Suppressor macrophage (primary cell): ENCODE data around the gene CDK10.
"Not testable (repeated sequence)": the region's sequence is repeated elsewhere in the genome, so short reads cannot be mapped to it uniquely, and the experiment has no call there.

ENCODE experiments used
- DNase-seq, 4 experiments: peaks; one replicate each; pipeline ENCODE4 v3.0.0-alpha.2; 2020 to 2022

CDK10 gene

DNA sequence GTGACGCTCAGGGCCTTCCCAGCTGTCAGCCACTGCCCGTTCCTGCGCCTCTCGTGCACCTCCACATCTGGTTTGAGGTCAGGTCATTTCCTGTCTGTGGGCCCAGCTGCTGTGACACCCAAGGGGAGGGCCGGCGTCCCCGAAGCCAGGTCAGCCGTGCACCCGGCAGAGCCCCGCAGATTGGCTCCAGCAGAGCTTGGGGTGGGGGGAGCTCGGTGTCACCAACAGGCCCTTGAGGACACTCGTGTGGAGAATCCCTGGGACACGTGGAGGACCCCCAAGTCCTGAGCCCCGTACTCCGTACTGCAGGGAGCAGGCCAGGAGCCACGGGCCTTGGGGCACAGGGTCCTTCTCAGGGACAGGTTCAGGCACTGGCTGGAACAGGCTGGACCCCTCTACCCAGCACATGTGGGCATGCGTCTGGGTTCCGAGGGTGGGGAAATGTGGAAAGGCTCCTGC, 10.2 kb downstream of the CDK10 start:
- peak in 1 of 4 experiments; percentile 2 for DNase-seq

DNA sequence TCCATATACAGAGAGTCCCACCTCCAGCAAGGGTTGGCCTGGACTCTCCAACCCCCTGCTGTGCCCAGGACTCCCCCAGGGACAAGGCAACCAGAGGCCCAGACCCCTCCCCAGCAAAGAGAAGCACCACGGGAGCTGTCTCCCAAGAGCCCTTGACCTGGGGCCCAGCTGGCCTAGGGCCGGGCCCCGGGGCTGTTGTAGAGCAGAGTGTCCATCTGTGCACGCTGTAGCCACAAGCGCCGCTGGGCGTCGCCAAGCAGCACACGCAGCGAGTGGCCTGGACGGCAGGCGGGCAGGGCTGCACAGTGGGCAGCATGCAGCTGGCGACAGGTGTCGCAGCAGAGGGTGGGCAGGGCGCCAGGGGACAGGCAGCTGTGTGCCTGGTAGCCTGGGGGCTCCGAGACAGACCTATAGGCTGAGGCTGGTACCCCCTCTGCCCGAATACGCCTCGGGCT, 10.7 kb downstream of the CDK10 start:
- peak in 1 of 4 experiments; percentile 2 for DNase-seq

DNA sequence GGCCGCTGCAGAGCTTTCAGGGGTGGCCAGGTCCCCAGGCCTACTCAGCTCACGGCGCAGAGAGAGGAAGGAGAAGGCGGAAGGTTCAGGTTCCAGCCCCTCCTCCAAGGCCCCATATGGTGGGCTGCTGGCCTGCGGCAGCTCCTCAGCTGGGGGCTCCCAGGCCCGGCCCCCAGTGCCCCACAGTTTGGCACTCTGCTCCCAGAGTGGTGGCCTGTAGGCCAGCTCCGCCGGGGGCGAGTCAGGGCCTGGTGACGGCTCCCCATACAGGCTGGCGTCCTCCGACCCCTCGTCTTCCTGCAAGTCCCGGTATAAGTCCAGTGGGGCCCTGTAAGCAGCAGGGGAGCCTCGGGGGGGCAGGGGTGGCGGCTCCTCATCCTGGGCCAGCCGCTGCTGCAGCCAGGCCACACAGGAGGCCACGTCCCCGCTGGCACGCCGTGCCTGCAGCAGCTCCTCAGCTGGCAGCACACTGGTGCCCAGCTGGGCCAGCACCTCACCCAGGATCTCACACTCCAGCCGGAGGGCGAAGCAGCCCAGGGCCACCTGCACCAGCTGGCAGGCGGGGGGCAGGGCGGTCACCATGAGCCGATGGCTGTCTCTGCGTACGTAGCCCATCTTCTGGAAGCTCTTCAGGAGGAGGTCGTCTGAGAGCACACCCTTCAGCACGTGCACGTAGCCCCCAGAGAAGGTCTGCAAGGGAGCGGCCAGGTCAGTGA, 11.3 kb downstream of the CDK10 start:
- peak in 1 of 4 experiments; percentile 1 for DNase-seq

- not testable (repeated sequence) for DNase-seq
Measured at GRCh38 chr16:89698717-89699116, 12.2 kb downstream of the CDK10 start.

- DNase-seq, result not testable (repeated sequence)
Measured at GRCh38 chr16:89699629-89700099, 13.2 kb downstream of the CDK10 start.

DNA sequence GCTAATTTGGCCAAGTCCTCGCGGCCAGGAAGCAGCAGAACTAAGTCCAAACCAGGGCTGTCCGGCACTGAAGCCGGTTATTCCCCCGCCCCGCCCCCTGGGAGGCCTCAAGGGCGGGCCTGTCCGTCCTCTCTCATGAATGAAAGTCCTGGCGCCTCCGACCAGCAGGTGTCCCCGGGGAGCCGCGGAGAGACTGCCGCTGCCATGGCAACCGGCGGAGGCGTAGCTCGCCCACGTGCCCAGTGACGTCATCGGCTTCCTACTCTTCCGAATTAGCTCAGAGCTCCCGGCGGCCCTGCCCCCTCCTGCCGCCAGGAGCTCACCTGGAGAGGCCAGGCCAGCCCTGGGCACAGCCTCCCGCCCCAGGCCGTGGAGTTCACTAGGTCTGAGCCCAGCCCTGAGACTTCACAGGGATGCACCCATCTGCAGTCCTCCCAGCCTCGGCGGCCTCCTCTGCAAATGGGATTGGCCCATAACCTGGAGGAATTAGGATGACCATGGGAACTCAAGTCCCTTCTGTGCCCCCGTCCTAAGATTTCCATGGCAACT, 13.7 kb downstream of the CDK10 start:
- peak; percentile 99 to 100 (median 100) for DNase-seq

- DNase-seq, result peak in 3 of 4 experiments; percentile 45 to 70 (median 47)
Measured at GRCh38 chr16:89700649-89701424, 14.3 kb downstream of the CDK10 start.

GRCh38 chr16:89701425-89702406, 15.2 kb downstream of the CDK10 start, which contains the start of gene SPATA2L:
TSS of gene SPATA2L (minus strand) at chr16:89701705. CDS start at chr16:89701232, 473 bp downstream.
- peak; percentile 93 to 97 (median 96) for DNase-seq

- peak in 1 of 4 experiments; percentile 3 for DNase-seq
Measured at GRCh38 chr16:89704281-89704680, 17.8 kb downstream of the CDK10 start.

DNA sequence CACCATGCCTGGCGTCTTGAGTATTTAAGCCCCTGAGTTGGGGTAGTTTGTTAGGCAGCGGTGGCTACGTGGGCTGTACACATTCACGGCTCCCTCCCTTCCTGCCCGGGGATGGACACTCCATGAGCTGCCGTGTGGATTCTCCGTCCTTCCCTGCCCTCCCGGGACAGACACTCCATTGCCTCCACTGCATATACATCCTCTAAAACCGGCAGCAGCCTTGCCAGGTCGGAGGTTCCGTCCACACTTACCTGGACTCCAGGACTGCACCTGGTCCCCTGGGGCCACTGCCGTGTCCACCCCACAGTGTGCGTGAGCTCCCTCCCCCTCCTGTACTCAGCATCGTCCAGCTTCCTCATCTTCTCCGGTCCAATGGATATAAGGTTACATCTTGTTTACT, 18.5 kb downstream of the CDK10 start:
- no peak for DNase-seq

GRCh38 chr16:89706518-89707260, 20.2 kb downstream of the CDK10 start:
- no peak for DNase-seq

- DNase-seq, result no peak
Measured at GRCh38 chr16:89707695-89708094, 21.2 kb downstream of the CDK10 start.

DNA sequence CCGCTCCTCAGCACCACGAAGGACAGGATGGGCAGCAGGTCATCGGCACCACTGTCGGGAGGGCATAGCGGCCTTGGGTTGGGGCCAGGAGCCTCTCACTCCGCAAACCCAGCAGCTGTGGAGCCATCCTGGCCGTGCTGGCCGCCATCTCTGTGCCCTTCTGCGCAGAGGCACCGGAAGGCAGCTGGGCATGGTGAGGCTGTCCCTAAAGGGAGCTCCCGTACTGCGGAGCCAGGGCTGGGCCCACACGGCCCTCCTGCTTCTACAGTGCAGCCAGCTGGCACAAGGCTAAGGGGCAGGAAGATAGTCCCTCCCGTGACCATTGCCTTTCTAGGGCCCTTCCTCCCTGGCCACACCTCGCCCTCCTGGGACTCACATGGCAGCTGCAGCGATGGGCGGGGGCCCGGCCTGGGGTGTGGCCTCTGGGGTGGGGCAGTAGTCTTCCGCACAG, 22.0 kb downstream of the CDK10 start:
- DNase-seq, result no peak

- DNase-seq, result no peak
Measured at GRCh38 chr16:89709166-89709565, 22.7 kb downstream of the CDK10 start.

- DNase-seq, result no peak
Measured at GRCh38 chr16:89709716-89710432, 23.4 kb downstream of the CDK10 start.

DNA sequence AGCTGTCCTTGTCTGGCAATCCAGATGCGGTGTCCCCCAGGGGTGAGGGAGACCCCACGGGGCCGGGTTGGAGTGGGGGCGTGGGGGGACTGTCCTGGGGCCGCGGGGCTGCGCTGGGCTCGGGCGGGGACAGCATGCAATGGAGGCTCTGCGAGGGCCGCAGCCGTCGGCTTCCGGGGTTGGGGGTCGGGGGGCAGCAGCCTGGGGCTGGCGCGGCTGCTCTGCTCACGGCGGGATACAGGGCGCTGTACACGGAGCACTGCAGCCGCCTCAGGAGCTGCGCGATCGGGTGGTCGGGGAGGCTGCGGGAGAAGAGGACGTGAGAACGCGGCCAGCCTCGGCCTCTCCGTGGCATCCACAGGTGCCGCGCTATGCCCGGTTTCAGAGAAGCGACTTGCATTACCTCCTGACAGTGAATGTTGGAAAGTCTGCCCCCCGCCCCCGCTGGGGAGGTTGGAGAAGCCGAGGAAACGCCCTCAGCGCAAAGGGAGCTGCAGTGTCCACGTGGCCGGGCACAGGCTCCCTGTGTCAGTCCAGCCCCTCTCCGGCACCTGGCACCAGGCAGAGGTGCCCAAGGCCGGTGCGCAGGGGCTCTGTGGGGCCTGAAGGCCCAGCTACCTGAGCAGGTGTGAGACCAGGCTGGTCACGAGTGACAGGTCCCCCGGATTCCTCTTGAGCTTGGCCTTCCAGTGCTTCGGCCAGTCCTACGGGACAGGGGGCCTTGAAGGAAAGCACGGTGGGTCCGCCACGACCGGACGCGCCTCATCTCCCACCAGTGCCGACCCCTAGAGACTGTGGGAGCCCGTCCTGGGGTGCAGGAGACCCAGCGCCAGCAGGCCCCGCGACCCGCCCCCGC, 24.4 kb downstream of the CDK10 start:
- no peak for DNase-seq

DNA sequence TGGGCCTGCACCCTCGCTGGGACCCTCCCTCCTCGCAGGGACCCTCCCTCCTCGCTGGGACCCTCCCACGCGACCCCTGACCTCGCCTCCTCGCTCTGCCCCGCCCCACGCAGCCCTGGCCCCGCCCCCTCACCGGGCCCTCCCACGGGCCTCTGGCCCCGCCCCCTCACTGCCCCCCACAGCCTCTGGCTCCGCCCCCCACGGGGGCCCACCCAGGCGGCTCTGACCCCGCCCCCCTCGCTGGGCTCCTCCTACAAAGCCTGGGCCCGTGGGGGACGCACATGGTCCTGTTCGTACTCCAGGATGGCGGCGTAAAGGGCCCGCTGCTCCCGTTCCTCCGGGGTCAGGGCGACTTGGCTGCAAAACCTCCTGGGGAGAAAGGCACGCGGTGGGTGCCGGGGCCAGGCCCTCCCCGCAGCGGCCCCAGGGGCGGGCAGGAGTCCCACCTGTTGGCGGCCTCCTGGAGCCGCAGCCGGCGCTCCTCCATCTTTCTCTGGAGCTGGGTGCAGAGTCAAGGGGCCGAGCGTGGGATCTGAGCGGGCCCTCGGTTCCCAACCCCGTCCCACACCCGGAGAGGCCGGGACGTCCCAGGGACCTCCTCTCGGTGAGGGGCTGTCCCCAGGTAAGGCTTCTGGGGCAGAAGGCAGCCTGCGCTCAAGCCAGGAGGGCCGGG, 25.2 kb downstream of the CDK10 start:
- peak; percentile 29 to 65 (median 49) for DNase-seq

DNA sequence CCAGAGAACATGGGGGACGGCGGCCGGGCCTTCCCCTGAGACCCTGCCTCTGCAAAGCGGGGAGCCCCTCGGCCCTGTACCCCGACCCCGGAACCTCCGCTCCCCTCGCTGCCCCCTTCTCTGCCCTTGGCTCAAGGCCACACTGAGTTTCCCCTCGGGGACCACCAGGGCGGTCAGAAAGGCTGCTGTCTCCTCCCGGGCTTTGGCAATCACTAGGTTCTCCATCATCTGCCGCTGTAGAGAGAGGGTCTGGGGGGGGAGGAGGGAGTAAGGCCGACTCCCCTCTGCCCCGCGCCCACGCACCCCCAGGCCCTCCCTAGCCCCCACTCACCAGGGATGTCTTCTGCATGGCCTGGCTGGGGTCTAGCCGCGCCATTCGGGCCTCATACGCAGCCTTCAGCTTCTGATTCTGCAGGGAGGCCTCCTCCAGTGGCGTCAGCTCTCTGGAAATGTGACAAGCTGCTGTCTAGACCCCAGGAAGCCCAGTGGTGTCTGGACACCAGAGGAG, 25.8 kb downstream of the CDK10 start:
- no peak for DNase-seq
